Astrocyte of the hippocampus (primary cell): ENCODE data around the gene TMEM51.

Experiments used
- DNase-seq: peaks from one replicate; pipeline ENCODE4 v3.0.0; 2011; ENCODE audit warnings: low read depth, low spot score

The TMEM51 gene

GRCh38 chr1:15218287-15219279 is 65.0 kb downstream of the TMEM51 start:
- no peak for DNase-seq

- DNase-seq = no peak
Observed at GRCh38 chr1:15219280-15220023, 65.9 kb downstream of the TMEM51 start.

DNA sequence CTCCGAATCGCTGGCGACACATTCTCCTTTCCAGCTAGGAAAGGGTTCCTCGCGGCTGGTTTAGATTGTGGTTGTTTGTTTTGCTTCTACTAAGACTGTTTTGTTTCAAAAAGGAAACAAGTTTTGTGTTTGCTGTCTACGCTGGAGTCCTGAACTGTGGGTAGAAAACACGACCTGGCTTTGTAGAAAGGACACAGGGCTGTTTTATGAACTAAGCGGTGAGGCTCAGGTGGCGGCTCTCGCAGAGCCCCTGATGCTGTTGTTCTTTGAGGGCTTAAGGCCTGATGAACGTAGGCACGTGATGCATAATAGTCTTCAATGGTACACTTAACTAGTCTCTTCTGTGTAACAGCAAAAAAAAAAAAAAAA is 66.5 kb downstream of the TMEM51 start:
- DNase-seq = no peak

DNA sequence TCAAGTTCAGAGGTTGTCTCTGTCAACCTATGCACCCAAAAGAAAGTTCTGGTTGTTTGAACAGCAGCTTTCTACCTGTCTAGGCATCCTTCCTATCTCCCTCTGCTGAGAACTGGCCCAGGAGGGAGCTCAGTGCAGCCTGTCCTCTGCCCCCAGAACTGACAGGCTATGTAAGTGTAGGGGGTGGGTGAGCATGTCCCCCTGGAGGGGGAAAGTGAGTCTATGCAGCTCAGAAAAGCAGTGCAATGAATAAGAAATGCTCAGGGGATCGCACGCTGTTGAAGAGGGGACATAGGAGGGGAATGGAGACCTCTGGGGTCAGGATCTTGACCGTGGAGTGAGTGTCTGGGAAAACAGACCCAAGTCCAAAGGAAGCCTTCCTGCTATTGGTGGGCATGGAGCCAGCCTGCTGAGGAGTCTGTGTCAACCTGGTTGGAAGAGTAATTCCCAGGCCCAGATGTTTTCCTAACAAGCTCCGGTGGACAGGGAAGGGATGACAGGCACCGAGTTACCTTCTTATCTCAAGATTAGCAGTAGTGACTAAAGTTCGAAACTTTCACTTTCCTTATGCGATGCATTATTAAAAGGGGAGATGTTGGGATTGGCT is 67.4 kb downstream of the TMEM51 start:
- no peak for DNase-seq

GRCh38 chr1:15222653-15223303 is 69.2 kb downstream of the TMEM51 start:
- no peak for DNase-seq

GRCh38 chr1:15224259-15224869 is 70.8 kb downstream of the TMEM51 start:
- DNase-seq = no peak

DNA sequence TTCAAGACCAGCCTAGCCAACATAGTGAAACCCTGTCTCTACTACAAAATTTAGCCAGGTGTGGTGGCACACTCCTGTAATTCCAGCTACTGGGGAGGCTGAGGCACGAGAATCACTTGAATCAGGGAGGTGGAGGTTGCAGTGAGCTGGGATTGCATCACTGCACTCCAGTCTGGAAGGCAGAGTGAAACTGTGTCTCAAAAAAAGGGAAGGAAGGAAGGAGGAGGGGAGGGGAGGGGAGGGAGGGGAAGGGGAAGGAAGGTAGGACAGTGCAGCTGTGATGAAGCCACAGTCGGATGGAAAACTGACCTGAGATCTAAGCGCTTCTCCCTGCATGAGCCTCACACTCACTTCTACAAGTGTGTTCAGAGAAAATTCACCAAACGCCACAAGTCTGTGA is 71.4 kb downstream of the TMEM51 start:
- no peak for DNase-seq

DNA sequence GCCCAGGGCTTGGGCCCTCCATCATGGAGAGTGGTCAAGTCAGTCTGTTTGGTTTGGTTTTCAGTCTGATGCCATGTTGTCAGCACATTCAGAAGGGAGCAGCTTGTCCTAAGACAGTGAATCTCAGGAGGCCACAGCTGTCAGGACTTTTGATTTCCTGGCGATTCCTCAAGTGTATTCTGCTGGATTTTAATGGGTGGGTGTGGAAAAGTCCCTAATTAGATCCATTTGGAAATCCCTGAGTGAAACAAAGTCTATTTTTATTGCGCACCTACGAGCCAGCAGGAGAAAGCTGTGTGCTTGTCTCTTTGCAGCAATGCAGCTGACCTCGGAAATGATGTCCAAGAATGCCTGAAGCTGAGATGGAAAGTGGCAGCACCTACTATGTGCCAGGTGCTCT is 71.9 kb downstream of the TMEM51 start:
- no peak for DNase-seq

DNA sequence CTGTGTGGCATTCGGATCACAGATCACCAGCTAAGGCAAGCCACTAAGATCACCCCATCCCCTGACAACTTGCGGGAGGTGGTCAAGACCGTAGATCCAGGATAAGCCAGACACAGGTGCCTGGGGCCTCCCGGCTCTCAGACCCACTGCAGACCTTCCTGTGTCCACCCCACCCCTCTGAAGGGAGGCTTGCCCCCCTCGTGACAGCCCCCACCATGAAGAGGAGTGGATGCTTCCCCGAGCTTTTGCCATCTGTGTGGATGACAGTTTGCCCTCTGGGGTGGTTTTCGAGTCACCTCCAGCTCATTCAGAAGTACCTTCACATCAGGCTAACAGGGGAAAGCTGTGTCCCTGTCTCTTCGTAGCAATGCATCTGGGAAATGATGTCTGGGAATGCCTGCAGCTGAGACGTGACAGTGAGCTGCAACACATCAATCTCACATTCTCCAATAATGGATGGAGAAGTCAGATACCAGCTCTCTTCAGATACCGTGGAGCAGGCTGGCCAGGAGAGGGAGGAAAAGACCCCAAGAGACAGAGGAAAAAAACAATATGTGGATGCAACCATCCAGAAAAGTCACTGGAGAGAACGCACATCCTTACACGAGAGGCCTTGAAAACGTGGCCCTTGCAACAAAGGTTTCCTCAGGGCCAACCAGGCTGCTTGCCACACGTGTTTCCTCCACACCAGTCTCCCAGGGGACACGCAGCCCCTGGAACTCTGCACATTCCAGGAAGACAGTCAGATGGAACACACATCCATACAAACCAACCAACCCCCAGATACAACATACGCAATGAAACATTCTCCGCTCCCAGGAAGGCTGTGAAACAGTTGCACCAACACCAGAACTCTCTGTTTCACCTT is 73.1 kb downstream of the TMEM51 start:
- no peak for DNase-seq

DNA sequence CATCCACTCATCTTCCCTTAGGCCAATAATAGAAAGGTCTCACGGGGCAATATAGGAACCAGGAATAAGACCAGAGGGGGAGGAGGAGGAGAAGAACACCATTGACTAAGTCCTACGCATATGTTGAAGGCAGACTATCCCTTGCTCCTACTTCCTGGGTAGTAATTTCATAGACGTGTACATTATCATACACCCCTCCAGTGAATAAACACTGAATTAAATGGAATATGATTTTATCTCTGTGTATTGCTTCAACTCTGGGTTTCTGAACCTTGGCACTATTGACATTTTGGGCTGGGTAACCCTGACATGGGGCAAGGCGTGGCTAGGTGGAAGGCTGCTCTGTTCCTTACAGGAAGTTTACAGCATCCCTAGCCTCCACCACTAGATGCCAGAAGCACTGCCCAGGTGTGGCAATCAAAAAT is 76.2 kb downstream of the TMEM51 start:
- DNase-seq = no peak

DNA sequence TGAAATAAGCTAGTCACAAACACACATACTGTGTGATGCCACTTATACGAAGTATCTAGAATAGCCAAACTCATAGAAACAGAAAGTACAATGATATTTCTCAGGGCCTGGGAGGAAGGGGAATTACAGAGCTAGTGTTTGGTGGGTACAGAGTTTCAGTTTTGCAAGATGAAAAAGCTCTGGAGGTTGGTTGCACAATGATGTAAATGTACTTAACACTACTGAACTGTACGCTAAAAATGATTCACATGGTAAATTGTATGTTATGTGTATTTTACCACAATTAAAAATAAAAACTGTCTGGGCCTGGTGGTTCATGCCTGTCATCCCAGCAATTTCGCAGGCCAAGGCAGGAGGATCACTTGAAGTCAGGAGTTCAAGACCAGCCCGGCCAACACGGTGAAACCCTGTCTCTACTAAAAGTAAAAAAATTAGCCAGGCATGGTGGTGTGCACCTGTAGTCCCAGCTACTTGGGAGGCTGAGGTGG is 78.2 kb downstream of the TMEM51 start:
- DNase-seq = no peak

GRCh38 chr1:15233689-15234088 is 80.1 kb downstream of the TMEM51 start:
- no peak for DNase-seq

DNA sequence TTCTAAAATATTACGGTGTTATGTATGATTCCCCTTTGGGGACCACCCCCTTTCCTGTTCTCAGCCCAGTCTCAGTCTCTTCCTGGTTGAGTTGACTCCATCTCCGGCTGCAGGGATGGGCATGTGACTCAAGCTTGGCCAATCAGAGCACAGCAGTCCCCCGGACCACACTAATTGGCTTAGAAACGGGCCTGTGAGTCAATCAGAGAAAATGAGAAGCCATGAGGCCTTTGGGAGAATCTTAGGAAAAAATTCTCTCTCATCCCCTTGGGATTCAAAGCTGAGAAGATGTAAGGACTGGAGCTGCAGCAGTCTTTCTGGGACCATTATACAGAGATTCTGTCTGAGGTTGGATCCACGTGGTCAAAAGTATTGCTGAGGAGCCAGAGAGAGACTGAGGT is 82.8 kb downstream of the TMEM51 start:
- DNase-seq = no peak

GRCh38 chr1:15236746-15237145 is 83.2 kb downstream of the TMEM51 start:
- no peak for DNase-seq

GRCh38 chr1:15238789-15239188 is 85.2 kb downstream of the TMEM51 start:
- DNase-seq = no peak

DNA sequence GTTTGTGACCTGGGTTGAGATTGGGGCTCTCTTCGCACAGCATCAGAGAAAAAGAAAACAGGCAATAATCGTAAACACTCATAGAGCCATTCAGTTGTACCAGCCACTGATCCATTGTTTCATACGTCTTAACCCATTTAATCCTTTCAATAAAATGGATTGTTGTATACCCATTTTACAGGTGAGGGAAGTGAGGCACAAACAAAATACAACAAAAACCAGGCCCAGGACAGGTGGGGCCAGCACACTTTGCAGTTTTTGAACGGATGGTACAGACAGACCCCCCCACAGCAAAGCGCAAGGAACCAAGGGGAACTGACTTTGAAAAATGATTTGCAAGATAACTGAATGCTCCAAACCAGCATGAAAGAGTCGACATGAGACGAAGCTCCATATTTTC is 89.2 kb downstream of the TMEM51 start:
- no peak for DNase-seq

DNA sequence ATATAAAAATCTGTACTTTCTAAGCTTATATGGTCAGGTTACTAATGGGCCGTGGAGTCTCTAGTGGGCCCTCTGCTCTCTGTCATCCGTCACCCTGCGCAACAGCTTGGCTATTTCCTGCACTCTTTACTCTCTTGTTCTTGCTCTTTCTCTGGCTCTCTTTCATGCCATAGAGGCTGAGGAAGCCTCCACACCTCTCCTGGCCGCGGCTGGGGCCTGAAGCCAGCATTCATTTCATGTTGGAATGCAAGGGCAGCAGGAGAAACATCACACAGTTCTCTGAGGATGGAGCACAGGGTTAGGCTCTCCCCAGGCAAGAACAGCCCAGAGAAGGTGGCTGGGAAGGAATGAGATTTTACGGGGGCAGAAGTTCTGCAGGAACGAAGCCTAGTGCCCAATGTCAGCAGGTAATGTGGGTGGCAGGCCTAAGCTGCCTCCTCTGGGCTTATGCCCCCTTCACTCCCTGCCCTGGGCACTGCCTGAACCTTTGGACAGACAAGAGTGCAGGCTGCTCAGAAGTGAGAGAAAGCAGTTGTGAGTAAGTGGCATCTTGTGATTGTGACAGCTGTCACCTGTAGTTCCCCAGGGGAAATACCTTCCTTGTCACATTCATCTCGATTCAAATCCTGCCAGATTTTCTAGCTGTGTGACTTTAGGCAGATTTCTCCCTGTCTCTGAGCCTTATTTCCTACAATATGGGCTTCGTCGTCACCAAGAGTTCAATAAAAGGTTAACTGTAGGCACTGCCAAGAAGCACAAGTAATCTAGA is 89.9 kb downstream of the TMEM51 start:
- DNase-seq = peak; percentile 64

DNA sequence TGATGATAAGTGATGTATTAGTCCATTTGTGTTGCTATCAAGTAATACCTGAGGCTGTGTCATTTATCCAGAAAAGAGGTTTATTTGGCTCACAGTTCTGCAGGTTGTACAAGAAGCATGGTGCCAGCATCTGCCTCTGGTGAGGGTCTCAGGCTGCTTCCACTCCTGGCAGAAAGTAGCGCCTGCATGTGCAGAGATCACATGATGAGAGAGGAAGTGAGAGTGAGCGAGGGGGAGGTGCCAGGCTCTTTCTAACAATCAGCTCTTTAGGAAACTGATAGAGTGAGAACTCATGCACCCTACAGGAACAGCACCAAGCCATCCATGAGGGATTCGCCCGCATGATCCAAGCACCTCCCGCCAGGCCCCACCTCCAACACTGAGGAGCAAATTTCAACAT is 91.3 kb downstream of the TMEM51 start:
- DNase-seq = no peak

DNA sequence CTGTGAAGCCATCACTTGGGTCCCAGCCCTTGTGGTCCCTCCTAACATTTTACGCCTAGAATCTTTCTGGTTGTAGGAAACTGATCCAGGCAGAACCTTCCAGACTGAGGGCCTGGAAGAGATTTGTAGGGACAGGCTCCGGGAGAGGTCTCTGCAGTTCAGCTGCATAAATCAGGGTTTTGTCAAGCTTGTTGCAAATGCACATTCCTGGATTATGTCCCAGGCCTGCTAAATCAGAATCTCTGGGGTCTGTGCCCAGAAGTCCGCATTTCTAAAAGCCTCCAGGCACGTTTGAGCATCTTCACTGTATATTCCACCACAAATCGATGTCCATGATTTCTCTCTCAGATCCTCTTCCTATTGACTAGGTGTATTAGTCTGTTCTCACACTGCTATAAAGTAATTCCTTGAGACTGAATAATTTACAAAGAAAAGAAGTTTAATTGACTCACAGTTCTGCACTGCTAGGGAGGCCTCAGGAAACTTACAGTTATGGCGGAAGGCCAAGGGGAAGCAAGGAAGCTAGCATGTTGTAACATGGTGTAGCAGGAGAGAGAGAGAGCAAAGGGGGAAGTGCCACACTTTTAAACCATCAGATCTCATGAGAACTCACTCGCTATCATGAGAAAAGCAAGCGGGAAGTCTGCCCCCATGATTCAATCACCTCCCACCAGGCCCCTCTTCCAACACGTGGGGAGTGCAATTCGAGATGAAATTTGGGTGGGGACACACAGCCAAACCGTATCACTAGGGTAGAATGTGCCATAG is 92.2 kb downstream of the TMEM51 start:
- DNase-seq = peak; percentile 50
